Measurements from ENCODE around the gene VWA3A. TPM values are rescaled to one million over a fixed set of nuclear protein-coding genes. Genes with fewer than 3 reads are reported as not detected.

The VWA3A gene
- total RNA-seq, 4 donors from 2014 or later = 1.5 to 2.5 (median 1.8) TPM; not detected in 1

GRCh38 chr16:22161401-22161800 lies 69.1 kb downstream of the VWA3A start:
- Histone ChIP-seq H3K27me3 (no peaks in the 10 kb centered on the region), H3K4me3 (no peak overlapping the region), H3K4me1 (no peaks in the 10 kb centered on the region), H3K27ac (no peak overlapping the region), H3K36me3 (no peaks in the 10 kb centered on the region), H3K9me3 (no peaks in the 10 kb centered on the region)
- intact Hi-C loops (cut with DNase I; ENCODE audit: low total_unique reads) = no loop called here
- TF ChIP-seq POLR2A (IDR thresholded peaks at IDR 0.05) (no peak), CTCF (IDR thresholded peaks at IDR 0.05) (no peak)
- no peak for DNase-seq

- H3K36me3 ChIP-seq = no peaks in the 10 kb centered on the region
- H3K4me3 ChIP-seq = no peak within 1 kb of the TSS
- intact Hi-C loops (cut with DNase I; ENCODE audit: low total_unique reads) = no loop called here
- no peaks in the 10 kb centered on the region for H3K4me1 ChIP-seq
- TF ChIP-seq CTCF (IDR thresholded peaks at IDR 0.05) (no peak), POLR2A (IDR thresholded peaks at IDR 0.05) (no peak)
- H3K9me3 ChIP-seq = no peaks in the 10 kb centered on the region
- no peak within 1 kb of the TSS for H3K27ac ChIP-seq
- DNase-seq = no peak
- no peaks in the 10 kb centered on the region for H3K27me3 ChIP-seq
Observed at GRCh38 chr16:22161999-22162655, 69.8 kb downstream of the VWA3A start, which contains the start of gene SDR42E2. TSS of gene SDR42E2 (plus strand) at chr16:22162506. CDS start at chr16:22165583, 3,077 bp downstream.

GRCh38 chr16:22162656-22163009 lies 70.3 kb downstream of the VWA3A start:
- TF ChIP-seq POLR2A (IDR thresholded peaks at IDR 0.05) (no peak), CTCF (IDR thresholded peaks at IDR 0.05) (no peak)
- H3K4me3 ChIP-seq = no peak overlapping the region
- H3K36me3 ChIP-seq = no peaks in the 10 kb centered on the region
- H3K27ac ChIP-seq = no peak overlapping the region
- DNase-seq = no peak
- H3K9me3 ChIP-seq = no peaks in the 10 kb centered on the region
- H3K27me3 ChIP-seq = no peaks in the 10 kb centered on the region
- intact Hi-C loops (cut with DNase I; ENCODE audit: low total_unique reads) = no loop called here
- no peaks in the 10 kb centered on the region for H3K4me1 ChIP-seq

GRCh38 chr16:22163806-22164205 lies 71.5 kb downstream of the VWA3A start:
- Histone ChIP-seq H3K27me3 (no peaks in the 10 kb centered on the region), H3K36me3 (no peaks in the 10 kb centered on the region), H3K27ac (no peak overlapping the region), H3K4me1 (no peaks in the 10 kb centered on the region), H3K9me3 (no peaks in the 10 kb centered on the region), H3K4me3 (no peak overlapping the region)
- TF ChIP-seq CTCF (IDR thresholded peaks at IDR 0.05) (no peak), POLR2A (IDR thresholded peaks at IDR 0.05) (no peak)
- no peak for DNase-seq
- intact Hi-C loops (cut with DNase I; ENCODE audit: low total_unique reads) = no loop called here

- Histone ChIP-seq H3K36me3 (no peaks in the 10 kb centered on the region), H3K4me3 (no peak overlapping the region), H3K27me3 (no peaks in the 10 kb centered on the region), H3K9me3 (no peaks in the 10 kb centered on the region), H3K4me1 (no peaks in the 10 kb centered on the region), H3K27ac (no peak overlapping the region)
- TF ChIP-seq CTCF (IDR thresholded peaks at IDR 0.05) (no peak), POLR2A (IDR thresholded peaks at IDR 0.05) (no peak)
- intact Hi-C loops (cut with DNase I; ENCODE audit: low total_unique reads) = no loop called here
- no peak for DNase-seq
Observed at GRCh38 chr16:22164482-22164881, 72.1 kb downstream of the VWA3A start.

All from uterus (tissue), 4 donors.